HFF-Myc (cell line): ENCODE data around the gene TMEM121B.

Source experiments
- DNase-seq: peaks from one replicate; pipeline ENCODE4 v3.0.0-alpha.2; 2011; ENCODE audit warnings: low read depth; ENCODE audit errors: extremely low read depth
- H3K4me3 ChIP-seq: replicated peaks from 2 replicates; pipeline ENCODE4 v1.5.1; 2011; ENCODE audit warnings: low read depth, mild to moderate bottlenecking, control low read depth, low read length
- CTCF ChIP-seq: IDR thresholded peaks from 2 replicates; pipeline ENCODE4 v1.5.1; 2012; ENCODE audit warnings: mild to moderate bottlenecking, low read depth, low read length, control low read depth; ENCODE audit errors: missing control alignments

Gene TMEM121B

GRCh38 chr22:17106785-17107546 lies 14.2 kb downstream of the TMEM121B start:
- no peak for DNase-seq
- H3K4me3 ChIP-seq, result no peak overlapping the region
- TF ChIP-seq CTCF, result no peak

GRCh38 chr22:17106161-17106784 lies 14.9 kb downstream of the TMEM121B start:
- DNase-seq, result no peak
- TF ChIP-seq CTCF, result no peak
- no peak overlapping the region for H3K4me3 ChIP-seq

- no peak overlapping the region for H3K4me3 ChIP-seq
- TF ChIP-seq CTCF, result no peak
- DNase-seq, result no peak
Observed at GRCh38 chr22:17105143-17106129, 15.7 kb downstream of the TMEM121B start.

- no peak for DNase-seq
- H3K4me3 ChIP-seq, result no peak overlapping the region
- TF ChIP-seq CTCF, result no peak
Observed at GRCh38 chr22:17104336-17104935, 16.7 kb downstream of the TMEM121B start.

GRCh38 chr22:17103351-17103750 lies 17.8 kb downstream of the TMEM121B start:
- no peak for TF ChIP-seq CTCF
- H3K4me3 ChIP-seq, result no peak overlapping the region

GRCh38 chr22:17102297-17102667 lies 18.9 kb downstream of the TMEM121B start:
- no peak for TF ChIP-seq CTCF
- no peak overlapping the region for H3K4me3 ChIP-seq
- DNase-seq, result no peak

More at GRCh38 chr22:17103351-17103750, 17.8 kb downstream of the TMEM121B start:
- DNase-seq, result no peak
